Activated CD4-positive, alpha-beta memory T cell treated with anti-CD3 and anti-CD28 coated beads, Interleukin-2, amount 10 ng/mL, durations not matched to agents 7 days and 5 days (primary cell): ENCODE results near the gene SEPTIN8. TPM values are rescaled to one million over a fixed set of nuclear protein-coding genes. Genes with fewer than 3 reads are reported as not detected.
A peak's percentile ranks its signal among the peaks of the same experiment; 100 is the strongest.

Source experiments
- CTCF ChIA-PET: fragments of 350-600 bp; sonication (Branson Sonifier 250); formaldehyde crosslinking; loops from one replicate; lab custom pipeline; 2021; ENCODE audit warnings: antibody characterized with exemption, inconsistent platforms; lab: Charles Lee
- POLR2A ChIA-PET: fragments of 350-600 bp; sonication (Branson Sonifier 250); formaldehyde crosslinking; loops from one replicate; lab custom pipeline; 2021; ENCODE audit warnings: antibody characterized with exemption; lab: Charles Lee
- DNase-seq: peaks from one replicate; pipeline ENCODE4 v3.0.0-alpha.2; 2020
- H3K27ac Mint-ChIP-seq: one replicate; pipeline ENCODE4 v1.8.0; 2021; ENCODE audit warnings: mild to moderate bottlenecking, mixed read lengths
- H3K27me3 Mint-ChIP-seq: one replicate; pipeline ENCODE4 v1.8.0; 2021; ENCODE audit warnings: mixed read lengths
- H3K36me3 Mint-ChIP-seq: one replicate; pipeline ENCODE4 v1.8.0; 2021; ENCODE audit warnings: low read depth, mixed read lengths
- H3K4me1 Mint-ChIP-seq: one replicate; pipeline ENCODE4 v1.8.0; 2021; ENCODE audit warnings: mixed read lengths
- H3K4me3 Mint-ChIP-seq: one replicate; pipeline ENCODE4 v1.8.0; 2021; ENCODE audit warnings: mild to moderate bottlenecking, mixed read lengths
- H3K9me3 Mint-ChIP-seq: one replicate; pipeline ENCODE4 v1.8.0; 2021; ENCODE audit warnings: mixed read lengths
- total RNA-seq, 2 experiments: library from RNA; stranded (reverse); gene quantifications; one replicate each; pipeline ENCODE4 v1.2.3, GENCODE V29; 2021

Gene SEPTIN8
- total RNA-seq, 2 experiments from 2014 or later = 29.7 to 31.8 TPM

- CTCF ChIA-PET = interaction anchor here (0.6 to 1.4 kb wide), 2 partner anchors 20 to 270 kb away, joined by 3 to 4 read pairs; partner anchors contain the start of gene CCNI2
- H3K27me3 Mint-ChIP-seq = no peaks in the 10 kb centered on the region
- peaks cover 7% of the 10 kb centered on the region for H3K36me3 Mint-ChIP-seq
- H3K9me3 Mint-ChIP-seq = no peaks in the 10 kb centered on the region
- DNase-seq = no peak
- no peaks in the 10 kb centered on the region for H3K4me1 Mint-ChIP-seq
- H3K4me3 Mint-ChIP-seq = no peak overlapping the region
- POLR2A ChIA-PET = interaction anchor here (0.9 kb wide), 1 partner anchor 9 kb away, joined by 3 read pairs; no protein-coding TSS in a partner anchor
- H3K27ac Mint-ChIP-seq = no peak overlapping the region
Measured at GRCh38 chr5:132766806-132767055, 10.3 kb downstream of the SEPTIN8 start.

DNA sequence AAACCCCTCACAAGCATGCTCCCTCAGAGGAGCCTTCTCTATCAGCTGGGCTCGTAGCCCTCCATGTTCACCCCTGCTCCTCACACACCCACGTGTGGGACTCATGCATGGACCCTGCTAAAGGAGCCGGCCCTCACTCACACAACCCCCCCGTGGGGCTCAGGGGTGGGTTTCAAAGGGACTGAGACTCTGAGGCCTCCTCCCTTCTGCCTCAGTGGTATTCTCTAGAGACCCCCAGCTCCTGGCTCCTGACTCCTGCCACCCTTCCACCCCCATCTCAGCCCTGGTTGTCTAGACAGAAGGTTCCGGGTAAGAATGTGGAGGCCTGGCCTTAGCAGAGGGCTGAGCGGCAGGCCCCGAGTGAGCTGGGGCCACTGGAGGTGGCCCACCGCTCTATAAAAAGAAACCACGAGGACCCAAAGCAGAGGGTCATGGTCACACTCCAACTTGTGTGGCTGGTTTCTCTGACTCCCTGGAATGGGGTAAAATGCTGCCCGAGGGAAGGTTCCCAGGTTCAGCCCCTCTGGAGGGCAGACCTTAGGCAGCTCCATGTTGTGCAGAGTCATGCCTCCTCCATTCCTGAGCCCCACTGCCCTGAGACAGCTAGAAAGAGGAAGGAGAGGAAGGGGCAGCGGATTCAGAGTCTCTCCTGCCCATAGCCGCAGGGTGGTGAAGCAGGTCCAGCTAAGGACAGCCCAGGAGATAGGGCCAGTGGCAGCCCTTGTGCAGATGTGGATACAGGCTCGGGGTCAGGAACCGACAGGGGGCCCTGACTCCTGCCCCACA is 10.8 kb downstream of the SEPTIN8 start:
- Mint-ChIP-seq H3K27me3 (no peaks in the 10 kb centered on the region), H3K36me3 (peaks cover 7% of the 10 kb centered on the region), H3K4me1 (no peaks in the 10 kb centered on the region), H3K9me3 (no peaks in the 10 kb centered on the region), H3K27ac (no peak overlapping the region), H3K4me3 (no peak overlapping the region)
- CTCF ChIA-PET = no interaction called here
- POLR2A ChIA-PET = interaction anchor here (0.9 kb wide), 1 partner anchor 11 kb away, joined by 3 read pairs; no protein-coding TSS in a partner anchor
- DNase-seq = no peak

- Mint-ChIP-seq H3K27me3 (no peaks in the 10 kb centered on the region), H3K4me3 (no peak overlapping the region), H3K27ac (no peak overlapping the region), H3K36me3 (peaks cover 7% of the 10 kb centered on the region), H3K9me3 (no peaks in the 10 kb centered on the region), H3K4me1 (no peaks in the 10 kb centered on the region)
- no peak for DNase-seq
- ChIA-PET POLR2A (interaction anchor here (0.9 kb wide), 1 partner anchor 11 kb away, joined by 3 read pairs; no protein-coding TSS in a partner anchor), CTCF (no interaction called here)
Measured at GRCh38 chr5:132765311-132766019, 11.6 kb downstream of the SEPTIN8 start.

GRCh38 chr5:132764671-132765238 is 12.3 kb downstream of the SEPTIN8 start:
- ChIA-PET POLR2A (no interaction called here), CTCF (interaction anchor here (1.1 kb wide), 1 partner anchor 239 kb away, joined by 3 read pairs; no protein-coding TSS in a partner anchor)
- Mint-ChIP-seq H3K9me3 (no peaks in the 10 kb centered on the region), H3K27me3 (no peaks in the 10 kb centered on the region), H3K36me3 (peaks cover 7% of the 10 kb centered on the region), H3K4me1 (no peaks in the 10 kb centered on the region), H3K27ac (no peak overlapping the region), H3K4me3 (no peak overlapping the region)
- DNase-seq = no peak

DNA sequence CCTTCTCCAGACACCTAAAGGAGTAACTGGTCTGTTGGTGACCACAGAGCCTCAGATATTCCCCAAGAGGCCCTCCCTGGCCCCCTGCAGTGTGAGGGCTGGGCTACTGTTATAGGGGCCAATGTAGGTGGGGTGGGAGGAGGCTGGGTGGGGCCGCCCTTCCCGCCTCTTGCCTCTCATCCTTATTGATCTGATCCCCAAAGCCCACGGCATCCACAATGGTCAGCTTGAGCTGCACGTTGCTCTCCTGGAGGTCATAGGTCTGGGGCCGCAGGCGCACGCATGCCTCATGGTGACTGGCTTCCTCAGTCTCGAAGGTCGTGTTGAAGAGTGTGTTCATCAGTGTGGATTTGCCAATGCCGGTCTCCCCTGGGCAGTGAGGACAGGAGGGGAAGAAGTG is 13.0 kb downstream of the SEPTIN8 start:
- Mint-ChIP-seq H3K9me3 (no peaks in the 10 kb centered on the region), H3K27me3 (no peaks in the 10 kb centered on the region), H3K4me3 (no peak overlapping the region), H3K27ac (no peak overlapping the region), H3K36me3 (peaks cover 7% of the 10 kb centered on the region), H3K4me1 (no peaks in the 10 kb centered on the region)
- ChIA-PET POLR2A (interaction anchor here (0.9 kb wide), 1 partner anchor 9 kb away, joined by 3 read pairs; no protein-coding TSS in a partner anchor), CTCF (interaction anchor here (1.1 kb wide), 1 partner anchor 238 kb away, joined by 3 read pairs; no protein-coding TSS in a partner anchor)
- no peak for DNase-seq

DNA sequence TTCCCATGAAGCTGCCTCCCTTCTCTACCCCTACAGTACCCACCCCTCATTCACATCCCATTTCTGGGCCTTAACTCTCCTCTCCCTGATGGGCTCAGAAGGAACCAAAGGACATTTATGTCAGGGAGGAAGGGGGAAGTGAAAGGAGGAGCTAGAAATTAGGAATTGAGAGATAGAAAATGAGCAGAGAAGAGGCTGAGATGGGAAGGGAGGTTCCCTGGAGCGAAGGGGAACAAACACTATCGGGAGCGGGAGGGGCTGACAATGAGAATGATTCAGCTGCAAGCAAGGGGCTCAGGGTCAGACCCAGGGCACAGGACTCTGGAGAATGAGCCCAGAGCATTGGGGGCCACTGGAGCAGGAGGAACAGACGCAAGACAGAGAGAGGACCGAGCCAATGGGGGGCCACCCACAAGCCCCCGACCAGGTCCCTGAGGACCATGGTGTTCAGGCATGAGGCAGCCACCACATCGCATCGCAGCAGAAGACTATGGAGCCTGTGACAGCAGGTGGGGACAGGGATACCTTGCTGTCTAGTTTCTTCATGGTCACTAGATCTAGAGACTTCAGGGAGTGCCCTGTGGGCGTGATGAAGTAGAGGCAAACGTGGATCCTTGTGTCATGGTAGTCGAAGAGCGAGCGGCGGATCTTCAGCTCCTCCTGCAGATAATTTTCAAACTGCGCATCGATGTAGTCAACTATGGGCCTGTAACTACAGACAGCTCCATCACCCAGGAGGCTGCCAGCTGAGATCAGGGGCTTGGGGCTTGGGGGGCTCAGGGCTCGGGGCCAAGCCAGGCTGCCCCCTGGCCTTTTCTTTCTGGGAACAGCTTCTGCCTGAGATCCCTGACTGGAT is 13.6 kb downstream of the SEPTIN8 start:
- ChIA-PET CTCF (interaction anchor here (1.1 kb wide), 1 partner anchor 237 kb away, joined by 3 read pairs; no protein-coding TSS in a partner anchor), POLR2A (interaction anchor here (0.9 kb wide), 1 partner anchor 10 kb away, joined by 3 read pairs; no protein-coding TSS in a partner anchor)
- H3K4me1 Mint-ChIP-seq = no peaks in the 10 kb centered on the region
- no peak overlapping the region for H3K27ac Mint-ChIP-seq
- H3K36me3 Mint-ChIP-seq = peaks cover 7% of the 10 kb centered on the region
- H3K9me3 Mint-ChIP-seq = no peaks in the 10 kb centered on the region
- H3K4me3 Mint-ChIP-seq = no peak overlapping the region
- no peak for DNase-seq
- no peaks in the 10 kb centered on the region for H3K27me3 Mint-ChIP-seq

DNA sequence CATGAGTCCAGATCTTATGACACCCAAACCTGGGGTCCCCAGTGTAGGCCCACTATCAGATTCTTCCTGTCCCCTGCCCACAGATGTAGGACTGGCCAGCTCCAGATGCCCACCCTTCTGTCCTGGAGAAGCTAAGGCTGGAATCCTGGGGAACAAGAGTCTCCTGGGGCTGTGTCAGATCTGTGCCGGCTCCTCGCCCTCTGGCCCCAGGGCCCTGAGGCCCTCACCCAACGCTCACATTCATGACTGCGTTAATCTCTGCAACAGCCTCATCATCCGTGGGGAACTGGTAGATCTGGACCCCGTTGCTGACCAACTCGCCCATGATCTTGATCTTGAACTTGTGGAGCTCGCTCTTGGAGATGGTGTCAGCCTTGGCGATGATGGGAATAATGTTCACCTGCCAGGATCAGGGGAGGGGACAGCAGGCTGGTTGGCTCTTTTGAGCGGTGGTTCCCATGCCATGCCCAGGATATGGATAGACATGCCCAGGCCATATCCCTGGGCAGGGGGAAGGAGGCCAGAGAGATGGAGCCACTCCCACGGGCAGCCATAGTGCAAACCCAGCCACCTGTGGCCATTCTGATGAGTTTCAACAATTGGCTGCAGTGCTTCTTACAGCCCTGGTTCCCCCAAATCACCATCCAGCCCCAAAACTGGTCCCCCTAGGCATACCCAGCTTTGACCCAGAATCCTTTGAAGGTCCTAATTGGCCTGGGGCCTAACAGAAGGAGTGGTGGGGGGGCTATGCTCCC is 14.6 kb downstream of the SEPTIN8 start:
- no peak overlapping the region for H3K4me3 Mint-ChIP-seq
- H3K4me1 Mint-ChIP-seq = no peaks in the 10 kb centered on the region
- CTCF ChIA-PET = no interaction called here
- DNase-seq = peak; percentile 12
- no peaks in the 10 kb centered on the region for H3K9me3 Mint-ChIP-seq
- no peaks in the 10 kb centered on the region for H3K27me3 Mint-ChIP-seq
- no peak overlapping the region for H3K27ac Mint-ChIP-seq
- peaks cover 7% of the 10 kb centered on the region for H3K36me3 Mint-ChIP-seq
- POLR2A ChIA-PET = no interaction called here

GRCh38 chr5:132761321-132762240 is 15.5 kb downstream of the SEPTIN8 start:
- H3K4me1 Mint-ChIP-seq = no peaks in the 10 kb centered on the region
- no peak overlapping the region for H3K27ac Mint-ChIP-seq
- no peaks in the 10 kb centered on the region for H3K27me3 Mint-ChIP-seq
- ChIA-PET CTCF (interaction anchor here (1.2 kb wide), 1 partner anchor 11 kb away, joined by 3 read pairs; no protein-coding TSS in a partner anchor), POLR2A (no interaction called here)
- H3K36me3 Mint-ChIP-seq = peaks cover 7% of the 10 kb centered on the region
- no peaks in the 10 kb centered on the region for H3K9me3 Mint-ChIP-seq
- peak; percentile 11 for DNase-seq
- H3K4me3 Mint-ChIP-seq = no peak overlapping the region

DNA sequence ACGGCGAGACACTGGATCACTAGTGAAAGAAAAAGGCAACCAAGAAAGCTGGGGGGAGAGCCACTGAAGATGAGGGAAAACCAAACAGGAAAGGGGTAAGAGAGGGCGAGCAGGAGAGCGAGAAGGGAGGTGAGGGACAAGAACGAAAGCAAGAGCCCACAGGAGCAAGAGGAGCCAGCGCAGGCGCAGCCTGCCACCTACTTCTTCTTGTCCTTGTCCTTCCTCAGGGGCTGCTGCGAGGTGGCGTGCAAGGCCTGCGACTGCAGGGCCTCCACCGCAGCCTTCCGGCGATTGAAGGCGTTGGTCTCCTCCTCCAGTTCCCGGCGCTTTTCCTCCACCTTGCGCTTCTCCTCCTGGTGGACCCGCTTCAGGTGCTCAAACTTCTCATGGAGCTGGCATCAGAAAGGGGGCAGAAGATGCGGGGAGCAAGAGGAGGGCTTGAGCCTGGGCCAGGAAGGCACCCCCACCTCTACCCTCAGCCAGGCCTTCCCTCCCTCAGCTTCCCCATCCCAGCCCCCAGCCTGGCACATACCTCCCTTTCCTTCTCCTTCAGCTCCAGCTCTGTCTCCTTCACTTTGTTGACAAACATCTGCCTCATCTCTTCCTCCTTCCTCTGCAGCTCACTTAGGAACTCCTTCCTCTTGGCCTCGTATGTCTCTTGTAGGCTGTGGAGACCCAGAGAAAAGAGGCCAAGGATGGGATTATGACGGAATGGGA is 16.3 kb downstream of the SEPTIN8 start:
- no peaks in the 10 kb centered on the region for H3K4me1 Mint-ChIP-seq
- no peaks in the 10 kb centered on the region for H3K9me3 Mint-ChIP-seq
- DNase-seq = peak; percentile 12
- peaks cover 7% of the 10 kb centered on the region for H3K36me3 Mint-ChIP-seq
- CTCF ChIA-PET = interaction anchor here (1.2 kb wide), 1 partner anchor 11 kb away, joined by 3 read pairs; no protein-coding TSS in a partner anchor
- no peak overlapping the region for H3K27ac Mint-ChIP-seq
- POLR2A ChIA-PET = no interaction called here
- no peaks in the 10 kb centered on the region for H3K27me3 Mint-ChIP-seq
- no peak overlapping the region for H3K4me3 Mint-ChIP-seq

DNA sequence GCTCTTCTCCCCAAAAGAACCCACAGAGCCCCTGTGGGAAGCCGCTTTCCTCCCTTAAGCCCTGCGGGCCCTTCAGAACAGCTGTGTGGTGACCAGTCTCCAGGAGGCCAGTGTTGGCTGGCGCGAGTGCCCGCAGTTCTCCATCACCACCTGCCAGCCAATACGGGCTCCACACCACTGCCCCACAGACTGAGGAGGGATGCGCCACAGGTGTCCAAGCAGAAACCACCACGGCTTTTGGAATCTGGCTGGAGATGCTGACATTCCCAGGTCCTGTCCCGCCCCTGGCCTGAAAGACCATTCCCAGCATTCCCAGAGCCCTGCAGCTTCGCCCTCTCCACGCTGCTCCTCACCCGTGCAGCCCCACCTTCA is 17.0 kb downstream of the SEPTIN8 start:
- H3K27me3 Mint-ChIP-seq = no peaks in the 10 kb centered on the region
- H3K4me3 Mint-ChIP-seq = no peak overlapping the region
- H3K27ac Mint-ChIP-seq = no peak overlapping the region
- DNase-seq = no peak
- H3K9me3 Mint-ChIP-seq = no peaks in the 10 kb centered on the region
- POLR2A ChIA-PET = no interaction called here
- H3K36me3 Mint-ChIP-seq = peaks cover 7% of the 10 kb centered on the region
- peaks cover 4% of the 10 kb centered on the region for H3K4me1 Mint-ChIP-seq
- CTCF ChIA-PET = no interaction called here
